T-helper 2 cell treated with Interferon-gamma antibody and Interleukin-4, amounts not matched to agents 100 ng/mL and 5 ng/mL, for 36 hours (primary cell): ENCODE data around the gene MLPH. TPM values are rescaled to one million over a fixed set of nuclear protein-coding genes. Genes with fewer than 3 reads are reported as not detected.

Experiments used
- intact Hi-C: fragments of 100-400 bp; cut with micrococcal nuclease; formaldehyde crosslinking; loops from one replicate; pipeline ENCODE4 v1.15.1; 2023
- total RNA-seq: library from RNA; stranded (reverse); gene quantifications from 2 replicates; pipeline ENCODE4 v1.2.3, GENCODE V29; 2022

The MLPH gene
- total RNA-seq, 1 donor from 2014 or later = not detected

DNA sequence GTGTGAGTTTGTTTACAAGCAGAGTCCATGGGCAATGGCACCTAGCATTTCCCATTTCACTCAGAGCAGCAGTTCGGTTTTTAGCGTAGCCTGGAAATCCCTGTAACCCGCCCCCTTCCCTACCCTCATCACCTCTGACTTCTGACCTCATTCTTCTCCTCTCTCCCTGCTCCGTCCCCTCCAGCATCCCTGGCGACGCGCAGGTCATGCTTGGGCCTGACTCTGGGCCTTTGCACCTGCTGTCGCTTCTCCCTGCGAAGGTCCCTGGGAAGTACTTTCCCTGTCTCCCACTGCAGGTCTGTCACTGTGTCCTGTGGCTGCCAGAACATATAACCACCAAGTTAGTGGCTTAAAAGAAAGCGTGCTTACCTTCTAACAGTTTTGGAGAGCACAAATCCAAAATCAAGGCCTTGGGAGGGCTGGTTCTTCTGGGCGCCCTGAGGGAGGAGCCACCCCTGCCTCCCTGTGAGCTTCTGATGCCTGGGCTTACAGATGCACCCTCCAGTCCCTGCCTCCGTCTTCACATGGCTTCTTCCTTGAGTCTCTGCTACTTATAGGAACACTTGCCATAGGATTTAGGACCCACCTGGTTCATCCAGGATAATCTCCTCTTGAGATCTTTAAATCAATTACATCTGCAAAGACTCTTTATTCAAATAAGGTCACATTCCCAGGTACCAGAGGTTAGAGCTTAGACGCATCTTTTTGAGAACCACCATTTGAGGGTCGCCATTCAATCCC lies 111.6 kb downstream of the MLPH start:
- intact Hi-C loops = no loop called here

- intact Hi-C loops = loop anchor here (5.0 kb wide), 1 partner anchor 143 kb away; no protein-coding TSS in a partner anchor
Measured at GRCh38 chr2:237599465-237600110, 112.5 kb downstream of the MLPH start.

GRCh38 chr2:237600205-237600846 lies 113.3 kb downstream of the MLPH start:
- intact Hi-C loops = loop anchor here (5.0 kb wide), 1 partner anchor 142 kb away; no protein-coding TSS in a partner anchor

GRCh38 chr2:237601453-237602116 lies 114.5 kb downstream of the MLPH start:
- intact Hi-C loops = loop anchor here (5.0 kb wide), 1 partner anchor 141 kb away; no protein-coding TSS in a partner anchor

- intact Hi-C loops = loop anchor here (5.0 kb wide), 1 partner anchor 140 kb away; no protein-coding TSS in a partner anchor
Measured at GRCh38 chr2:237602409-237602808, 115.4 kb downstream of the MLPH start.

GRCh38 chr2:237603049-237603717 lies 116.1 kb downstream of the MLPH start:
- intact Hi-C loops = loop anchor here (5.0 kb wide), 1 partner anchor 139 kb away; no protein-coding TSS in a partner anchor

DNA sequence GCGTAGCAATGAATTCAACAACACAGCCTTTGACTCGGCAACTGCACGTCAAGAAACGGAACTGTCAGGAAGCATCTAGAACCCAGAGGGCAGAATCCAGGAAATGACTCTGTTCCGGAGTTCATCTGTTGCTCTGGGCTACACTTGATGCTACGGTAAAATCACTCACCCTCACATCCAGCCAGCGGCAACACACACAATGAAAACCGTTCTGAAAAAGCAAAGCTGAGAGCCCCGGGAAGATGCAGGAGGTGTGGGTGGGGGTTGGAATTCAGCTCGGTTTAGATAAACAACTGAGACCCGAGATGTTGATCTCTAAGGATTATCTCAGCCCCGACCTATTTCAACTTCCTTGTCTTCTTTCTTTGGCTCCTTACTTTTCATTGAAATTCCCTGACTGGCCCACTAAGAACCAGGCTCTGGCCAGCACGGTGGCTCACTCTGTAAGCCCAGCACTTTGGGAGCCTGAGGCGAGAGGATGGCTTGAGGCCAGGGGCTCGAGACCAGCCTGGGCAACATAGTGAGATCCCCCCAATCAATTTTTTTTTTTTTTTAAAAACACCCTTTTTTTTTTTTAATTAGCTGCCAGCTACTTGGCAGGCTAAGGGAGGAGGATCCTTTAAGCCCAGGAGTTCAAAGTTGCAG lies 116.8 kb downstream of the MLPH start:
- intact Hi-C loops = loop anchor here (5.0 kb wide), 1 partner anchor 138 kb away; no protein-coding TSS in a partner anchor

- intact Hi-C loops = loop anchor here (5.0 kb wide), 1 partner anchor 138 kb away; no protein-coding TSS in a partner anchor
Measured at GRCh38 chr2:237604391-237604790, 117.3 kb downstream of the MLPH start.

Other genes starting within 250 kb of the MLPH start
- 0.52 and 0.80 TPM in 2 replicates for gene COL6A3, start 73.1 kb upstream of the MLPH start, total RNA-seq
- not detected in 2 replicates for gene PRLH, start 79.3 kb downstream of the MLPH start, total RNA-seq
- not detected in 2 replicates for gene RAB17, start 103.5 kb downstream of the MLPH start, total RNA-seq
- gene LRRFIP1, start 140.3 kb downstream of the MLPH start, total RNA-seq = 200 and 201 TPM in 2 replicates